ENCODE results near the gene LMX1A. TPM values are rescaled to one million over a fixed set of nuclear protein-coding genes. Genes with fewer than 3 reads are reported as not detected.

Gene LMX1A
- total and polyA plus RNA-seq, 4 experiments from 2014 or later = not detected

- intact Hi-C loops (cut with micrococcal nuclease) = loop anchor here (1.0 kb wide), 1 partner anchor 226 kb away; no protein-coding TSS in a partner anchor
- peaks cover 0 to 10% (median 2%) of the 10 kb centered on the region in 4 donors for H3K4me1 Mint-ChIP-seq
- Histone ChIP-seq H3K27ac (ENCODE audit: low read depth, low read length) (no peak overlapping the region), H3K36me3 (ENCODE audit: insufficient read depth, low read length) (no peaks in the 10 kb centered on the region), H3K9me3 (ENCODE audit: control insufficient read depth in 1 of 2, low read length in 2 of 2) (no peaks in the 10 kb centered on the region), H3K27me3 (ENCODE audit: insufficient read depth, low read length) (peaks cover 4% of the 10 kb centered on the region), H3K4me1 (ENCODE audit: insufficient read depth, low read length) (no peaks in the 10 kb centered on the region), H3K4me3 (ENCODE audit: low read length in 2 of 2) (no peak overlapping the region)
- peaks cover 0 to 1% (median 0%) of the 10 kb centered on the region in 8 donors for H3K9me3 Mint-ChIP-seq
- no peak overlapping the region for H3K4me3 Mint-ChIP-seq
- no peaks in the 10 kb centered on the region for H3K36me3 Mint-ChIP-seq
- peak; percentile 57 to 70 (median 63) for DNase-seq
- ChIA-PET POLR2A (ENCODE audit: partially characterized antibody) (interaction anchor here (1.3 kb wide), 1 partner anchor 225 kb away, joined by 3 read pairs; no protein-coding TSS in a partner anchor), CTCF (ENCODE audit: partially characterized antibody) (interaction anchor here (0.8 to 5.4 kb wide), 55 partner anchors 8 to 1111 kb away, joined by 3 to 115 read pairs (median 4); partner anchors contain the start of genes LMX1A and MGST3)
- H3K27me3 Mint-ChIP-seq = peaks cover 38 to 48% of the 10 kb centered on the region in 2 donors
- H3K27ac Mint-ChIP-seq = no peak overlapping the region
Measured at GRCh38 chr1:165367375-165367993, 11.0 kb upstream of the LMX1A start.

- POLR2A ChIA-PET (ENCODE audit: partially characterized antibody) = no interaction called here
- peaks cover 0 to 1% (median 0%) of the 10 kb centered on the region in 8 donors for H3K9me3 Mint-ChIP-seq
- Histone ChIP-seq H3K27ac (ENCODE audit: low read depth, low read length) (no peak overlapping the region), H3K4me1 (ENCODE audit: insufficient read depth, low read length) (no peaks in the 10 kb centered on the region), H3K4me3 (ENCODE audit: low read length in 2 of 2) (no peak overlapping the region), H3K36me3 (ENCODE audit: insufficient read depth, low read length) (no peaks in the 10 kb centered on the region), H3K9me3 (ENCODE audit: control insufficient read depth in 1 of 2, low read length in 2 of 2) (no peaks in the 10 kb centered on the region), H3K27me3 (ENCODE audit: insufficient read depth, low read length) (peaks cover 4% of the 10 kb centered on the region)
- DNase-seq = no peak
- peaks cover 0 to 10% (median 2%) of the 10 kb centered on the region in 4 donors for H3K4me1 Mint-ChIP-seq
- no peaks in the 10 kb centered on the region for H3K36me3 Mint-ChIP-seq
- H3K4me3 Mint-ChIP-seq = no peak overlapping the region
- no peak overlapping the region for H3K27ac Mint-ChIP-seq
- peaks cover 26 to 50% of the 10 kb centered on the region in 2 donors for H3K27me3 Mint-ChIP-seq
- CTCF ChIA-PET (ENCODE audit: partially characterized antibody) = interaction anchor here (0.9 to 5.3 kb wide), 5 partner anchors 14 to 228 kb away, joined by 3 to 69 read pairs (median 3); no protein-coding TSS in a partner anchor
- intact Hi-C loops (cut with micrococcal nuclease) = no loop called here
Measured at GRCh38 chr1:165365341-165365740, 8.8 kb upstream of the LMX1A start.

- Mint-ChIP-seq H3K9me3 (peaks cover 0 to 1% (median 0%) of the 10 kb centered on the region in 8 donors), H3K4me3 (no peak overlapping the region), H3K4me1 (peaks cover 0 to 10% (median 2%) of the 10 kb centered on the region in 4 donors), H3K36me3 (no peaks in the 10 kb centered on the region), H3K27ac (no peak overlapping the region), H3K27me3 (peaks cover 32 to 54% of the 10 kb centered on the region in 2 donors)
- Histone ChIP-seq H3K27ac (ENCODE audit: low read depth, low read length) (no peak overlapping the region), H3K4me1 (ENCODE audit: insufficient read depth, low read length) (no peaks in the 10 kb centered on the region), H3K27me3 (ENCODE audit: insufficient read depth, low read length) (peaks cover 3% of the 10 kb centered on the region), H3K9me3 (ENCODE audit: control insufficient read depth in 1 of 2, low read length in 2 of 2) (no peaks in the 10 kb centered on the region), H3K4me3 (ENCODE audit: low read length in 2 of 2) (no peak overlapping the region), H3K36me3 (ENCODE audit: insufficient read depth, low read length) (no peaks in the 10 kb centered on the region)
- DNase-seq = no peak
- intact Hi-C loops (cut with micrococcal nuclease) = no loop called here
- ChIA-PET CTCF (ENCODE audit: partially characterized antibody) (interaction anchor here (0.9 to 1.4 kb wide), 3 partner anchors 11 to 229 kb away, joined by 3 read pairs; no protein-coding TSS in a partner anchor), POLR2A (ENCODE audit: partially characterized antibody) (no interaction called here)
Measured at GRCh38 chr1:165364568-165365133, 8.1 kb upstream of the LMX1A start.

- Mint-ChIP-seq H3K27ac (no peak overlapping the region), H3K27me3 (peaks cover 59 to 63% of the 10 kb centered on the region in 2 donors), H3K4me3 (peak overlapping the region in 2 of 8 donors; percentile 36 to 45), H3K36me3 (no peaks in the 10 kb centered on the region), H3K9me3 (peaks cover 0 to 1% (median 0%) of the 10 kb centered on the region in 8 donors), H3K4me1 (peaks cover 4 to 37% (median 9%) of the 10 kb centered on the region in 4 donors)
- H3K9me3 ChIP-seq (ENCODE audit: control insufficient read depth in 1 of 2, low read length in 2 of 2) = no peaks in the 10 kb centered on the region
- DNase-seq = no peak
- no peak overlapping the region for H3K27ac ChIP-seq (ENCODE audit: low read depth, low read length)
- H3K4me3 ChIP-seq (ENCODE audit: low read length in 2 of 2) = no peak overlapping the region
- H3K27me3 ChIP-seq (ENCODE audit: insufficient read depth, low read length) = peaks cover 19% of the 10 kb centered on the region
- intact Hi-C loops (cut with micrococcal nuclease) = no loop called here
- ChIA-PET POLR2A (ENCODE audit: partially characterized antibody) (no interaction called here), CTCF (ENCODE audit: partially characterized antibody) (interaction anchor here (1.7 kb wide), 1 partner anchor 11 kb away, joined by 5 read pairs; no protein-coding TSS in a partner anchor)
- H3K4me1 ChIP-seq (ENCODE audit: insufficient read depth, low read length) = no peaks in the 10 kb centered on the region
- H3K36me3 ChIP-seq (ENCODE audit: insufficient read depth, low read length) = no peaks in the 10 kb centered on the region
Measured at GRCh38 chr1:165356876-165357275, 361 bp upstream of the LMX1A start.

GRCh38 chr1:165355139-165355976 is 1.2 kb downstream of the LMX1A start:
- peak overlapping the region in 3 of 8 donors; percentile 44 to 57 (median 54) for H3K4me3 Mint-ChIP-seq
- H3K36me3 Mint-ChIP-seq = no peaks in the 10 kb centered on the region
- no peak for DNase-seq
- peaks cover 6 to 39% (median 10%) of the 10 kb centered on the region in 4 donors for H3K4me1 Mint-ChIP-seq
- no peaks in the 10 kb centered on the region for H3K36me3 ChIP-seq (ENCODE audit: insufficient read depth, low read length)
- H3K27ac Mint-ChIP-seq = no peak overlapping the region
- no peaks in the 10 kb centered on the region for H3K9me3 ChIP-seq (ENCODE audit: control insufficient read depth in 1 of 2, low read length in 2 of 2)
- no peak overlapping the region for H3K4me3 ChIP-seq (ENCODE audit: low read length in 2 of 2)
- CTCF ChIA-PET (ENCODE audit: partially characterized antibody) = interaction anchor here (1.3 to 1.7 kb wide), 2 partner anchors 12 kb away, joined by 5 to 6 read pairs; no protein-coding TSS in a partner anchor
- peaks cover 61 to 69% of the 10 kb centered on the region in 2 donors for H3K27me3 Mint-ChIP-seq
- POLR2A ChIA-PET (ENCODE audit: partially characterized antibody) = no interaction called here
- intact Hi-C loops (cut with micrococcal nuclease) = no loop called here
- peaks cover 19% of the 10 kb centered on the region for H3K27me3 ChIP-seq (ENCODE audit: insufficient read depth, low read length)
- H3K4me1 ChIP-seq (ENCODE audit: insufficient read depth, low read length) = no peaks in the 10 kb centered on the region
- H3K27ac ChIP-seq (ENCODE audit: low read depth, low read length) = no peak overlapping the region
- peaks cover 0 to 1% (median 0%) of the 10 kb centered on the region in 8 donors for H3K9me3 Mint-ChIP-seq

- Mint-ChIP-seq H3K9me3 (peaks cover 0 to 1% (median 0%) of the 10 kb centered on the region in 8 donors), H3K27me3 (peaks cover 61 to 66% of the 10 kb centered on the region in 2 donors), H3K27ac (no peak overlapping the region), H3K36me3 (no peaks in the 10 kb centered on the region), H3K4me3 (no peak overlapping the region), H3K4me1 (peaks cover 6 to 39% (median 10%) of the 10 kb centered on the region in 4 donors)
- no peak for DNase-seq
- Histone ChIP-seq H3K4me1 (ENCODE audit: insufficient read depth, low read length) (no peaks in the 10 kb centered on the region), H3K27me3 (ENCODE audit: insufficient read depth, low read length) (peaks cover 19% of the 10 kb centered on the region), H3K36me3 (ENCODE audit: insufficient read depth, low read length) (no peaks in the 10 kb centered on the region), H3K27ac (ENCODE audit: low read depth, low read length) (no peak overlapping the region), H3K9me3 (ENCODE audit: control insufficient read depth in 1 of 2, low read length in 2 of 2) (no peaks in the 10 kb centered on the region), H3K4me3 (ENCODE audit: low read length in 2 of 2) (no peak overlapping the region)
- intact Hi-C loops (cut with micrococcal nuclease) = no loop called here
- ChIA-PET CTCF (ENCODE audit: partially characterized antibody) (interaction anchor here (1.3 kb wide), 1 partner anchor 13 kb away, joined by 6 read pairs; no protein-coding TSS in a partner anchor), POLR2A (ENCODE audit: partially characterized antibody) (no interaction called here)
Measured at GRCh38 chr1:165354739-165355138, 1.8 kb downstream of the LMX1A start.
